Measurements from ENCODE around the gene OR7G3.

Gene OR7G3

GRCh38 chr19:9159891-9160290 is 33.1 kb upstream of the OR7G3 start:
- Histone ChIP-seq H3K27ac (ENCODE audit: low read length) (no peak overlapping the region), H3K4me2 (ENCODE audit: low read depth, low read length) (no peak overlapping the region), H3F3A (ENCODE audit: insufficient read depth, low read length) (no peaks in the 10 kb centered on the region), H3K4me3 (ENCODE audit: low read length) (no peak overlapping the region), H3K79me2 (ENCODE audit: low read length) (peaks cover 15% of the 10 kb centered on the region), H3K9me3 (replicated peaks; ENCODE audit: insufficient read depth, low read length) (no peaks in the 10 kb centered on the region), H3K9ac (ENCODE audit: low read length) (no peak overlapping the region), H3K36me3 (replicated peaks; ENCODE audit: insufficient read depth, low read length) (peaks cover 74% of the 10 kb centered on the region), H2AFZ (ENCODE audit: low read length) (no peak overlapping the region), H3K4me1 (ENCODE audit: low read length) (no peaks in the 10 kb centered on the region), H4K20me1 (ENCODE audit: insufficient read depth, low read length) (no peaks in the 10 kb centered on the region), H3K9me2 (replicated peaks; ENCODE audit: insufficient read depth, low read length) (no peaks in the 10 kb centered on the region), H3K27me3 (replicated peaks; ENCODE audit: insufficient read depth, low read length) (no peaks in the 10 kb centered on the region)
- no peak for DNase-seq
- TF ChIP-seq EZH2 (optimal IDR thresholded peaks at IDR 0.05; ENCODE audit: low read depth, low read length): no peak
- no peak for TF ChIP-seq EZH2phosphoT487 (IDR thresholded peaks at IDR 0.05; ENCODE audit: low read length)
- no peak for TF ChIP-seq CTCF (IDR thresholded peaks at IDR 0.05; ENCODE audit: low read length)

GRCh38 chr19:9156304-9156703 is 29.6 kb upstream of the OR7G3 start:
- Histone ChIP-seq H3K4me3 (ENCODE audit: low read length) (no peak overlapping the region), H3K27ac (ENCODE audit: low read length) (no peak overlapping the region), H3K4me1 (ENCODE audit: low read length) (no peaks in the 10 kb centered on the region), H3K9ac (ENCODE audit: low read length) (no peak overlapping the region), H3K4me2 (ENCODE audit: low read depth, low read length) (no peak overlapping the region), H3F3A (ENCODE audit: insufficient read depth, low read length) (no peaks in the 10 kb centered on the region), H3K9me2 (replicated peaks; ENCODE audit: insufficient read depth, low read length) (no peaks in the 10 kb centered on the region), H3K79me2 (ENCODE audit: low read length) (peaks cover 50% of the 10 kb centered on the region), H3K9me3 (replicated peaks; ENCODE audit: insufficient read depth, low read length) (no peaks in the 10 kb centered on the region; the same call in 1 of the 2 replicates), H2AFZ (ENCODE audit: low read length) (no peak overlapping the region), H3K27me3 (replicated peaks; ENCODE audit: insufficient read depth, low read length) (no peaks in the 10 kb centered on the region), H4K20me1 (ENCODE audit: insufficient read depth, low read length) (no peaks in the 10 kb centered on the region), H3K36me3 (replicated peaks; ENCODE audit: insufficient read depth, low read length) (peaks cover 61% of the 10 kb centered on the region)
- TF ChIP-seq EZH2 (optimal IDR thresholded peaks at IDR 0.05; ENCODE audit: low read depth, low read length): no peak
- no peak for TF ChIP-seq EZH2phosphoT487 (IDR thresholded peaks at IDR 0.05; ENCODE audit: low read length)
- no peak for TF ChIP-seq CTCF (IDR thresholded peaks at IDR 0.05; ENCODE audit: low read length)
- DNase-seq: no peak

- no peak for TF ChIP-seq EZH2phosphoT487 (IDR thresholded peaks at IDR 0.05; ENCODE audit: low read length)
- TF ChIP-seq EZH2 (optimal IDR thresholded peaks at IDR 0.05; ENCODE audit: low read depth, low read length): no peak
- no peak for TF ChIP-seq CTCF (IDR thresholded peaks at IDR 0.05; ENCODE audit: low read length)
- Histone ChIP-seq H3K9me2 (replicated peaks; ENCODE audit: insufficient read depth, low read length) (no peaks in the 10 kb centered on the region), H3K79me2 (ENCODE audit: low read length) (peaks cover 57% of the 10 kb centered on the region), H3K4me3 (ENCODE audit: low read length) (no peak overlapping the region), H3K4me1 (ENCODE audit: low read length) (no peaks in the 10 kb centered on the region), H3F3A (ENCODE audit: insufficient read depth, low read length) (no peaks in the 10 kb centered on the region), H3K27ac (ENCODE audit: low read length) (no peak overlapping the region), H4K20me1 (ENCODE audit: insufficient read depth, low read length) (no peaks in the 10 kb centered on the region), H3K4me2 (ENCODE audit: low read depth, low read length) (no peak overlapping the region), H3K9me3 (replicated peaks; ENCODE audit: insufficient read depth, low read length) (no peaks in the 10 kb centered on the region; the same call in 1 of the 2 replicates), H3K36me3 (replicated peaks; ENCODE audit: insufficient read depth, low read length) (peaks cover 56% of the 10 kb centered on the region), H3K27me3 (replicated peaks; ENCODE audit: insufficient read depth, low read length) (no peaks in the 10 kb centered on the region), H2AFZ (ENCODE audit: low read length) (no peak overlapping the region), H3K9ac (ENCODE audit: low read length) (no peak overlapping the region)
- no peak for DNase-seq
These were observed 28.8 kb upstream of the OR7G3 start for GRCh38 chr19:9155591-9155990.

Measured in MM.1S (cell line).